NCI-H2227 (cell line): ENCODE data around the gene TMEM223.
"Not testable (repeated sequence)": the region's sequence is repeated elsewhere in the genome, so short reads cannot be mapped to it uniquely, and the experiment has no call there.

Experiments used
- DNase-seq: peaks from one replicate; lab custom pipeline; 2025; ENCODE audit not compliant: unreplicated experiment; lab: John Stamatoyannopoulos, UW

Gene TMEM223

DNA sequence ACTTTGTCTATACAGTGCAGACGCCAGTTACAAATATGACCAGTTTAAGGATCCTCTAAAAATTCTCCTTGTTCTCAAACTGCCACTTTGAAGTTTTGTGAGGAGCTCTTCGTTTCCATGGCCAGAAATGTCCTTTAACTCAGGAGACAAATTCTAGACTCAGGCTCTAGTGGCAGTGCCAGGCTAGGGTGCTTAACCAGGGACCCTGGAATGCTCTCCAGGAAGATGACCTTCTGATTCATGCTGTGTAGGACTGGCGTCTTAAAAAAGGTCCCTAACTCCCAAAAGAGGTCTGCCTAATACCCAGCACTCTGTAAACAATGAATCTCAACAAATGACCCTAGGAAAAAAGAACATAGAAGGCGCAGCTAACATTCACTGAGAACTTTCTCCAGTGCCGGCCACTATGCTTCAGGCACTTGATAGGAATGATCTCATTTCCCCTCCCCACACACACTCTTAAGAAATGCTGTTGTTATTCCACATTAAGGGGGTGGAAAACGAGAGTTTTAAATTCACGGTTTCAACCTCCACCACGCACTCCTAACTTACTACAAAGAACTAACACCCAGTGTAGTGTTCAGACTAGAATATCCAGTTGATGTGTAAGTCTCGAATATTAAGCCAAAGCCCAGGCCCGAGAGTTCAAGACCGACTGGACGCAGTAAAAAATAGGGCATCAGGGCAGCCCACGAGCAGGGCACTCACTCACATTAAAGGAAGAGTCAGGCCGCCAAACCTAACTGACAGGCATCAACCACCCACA, 12.7 kb upstream of the TMEM223 start:
- no peak for DNase-seq

DNA sequence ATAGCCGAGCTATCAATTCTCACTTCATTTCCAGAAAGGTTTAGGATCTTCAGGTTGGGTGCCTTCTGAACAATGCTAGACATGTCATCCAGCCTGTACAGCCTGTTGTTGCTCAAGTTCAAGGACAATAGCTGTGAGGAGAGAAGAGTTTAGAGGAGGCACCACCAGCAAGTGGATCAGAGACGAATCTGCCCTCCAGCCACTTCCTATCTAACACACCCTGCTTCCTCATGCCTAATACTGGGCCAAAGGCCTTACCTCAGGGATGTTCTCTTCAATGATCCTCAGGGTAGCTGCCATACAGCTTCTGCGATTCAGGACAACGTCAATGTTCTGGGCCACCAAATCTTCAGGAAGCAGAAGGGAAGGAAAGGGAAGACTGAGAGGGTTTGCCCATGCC, 9.3 kb upstream of the TMEM223 start:
- no peak for DNase-seq

DNA sequence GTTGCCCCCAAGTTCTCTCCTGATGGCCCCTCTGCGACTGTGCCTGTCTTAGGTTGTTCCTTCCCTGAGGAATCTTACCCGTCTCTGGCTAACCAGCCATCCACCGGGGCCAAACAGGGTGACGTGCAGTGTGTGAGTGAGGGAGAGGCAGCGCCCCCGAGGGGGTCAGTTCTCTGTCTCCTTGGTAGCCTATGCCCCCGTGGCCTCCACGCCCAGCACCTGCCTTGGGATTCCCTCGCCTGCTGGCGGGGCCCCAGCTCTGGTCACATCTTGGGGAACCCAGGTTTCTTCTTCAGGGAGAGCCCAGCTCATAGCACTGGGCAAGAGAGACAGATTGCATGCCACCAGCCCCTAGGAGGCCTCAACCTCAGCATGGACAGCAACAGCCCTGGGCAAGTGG, 7.7 kb upstream of the TMEM223 start:
- no peak for DNase-seq

DNA sequence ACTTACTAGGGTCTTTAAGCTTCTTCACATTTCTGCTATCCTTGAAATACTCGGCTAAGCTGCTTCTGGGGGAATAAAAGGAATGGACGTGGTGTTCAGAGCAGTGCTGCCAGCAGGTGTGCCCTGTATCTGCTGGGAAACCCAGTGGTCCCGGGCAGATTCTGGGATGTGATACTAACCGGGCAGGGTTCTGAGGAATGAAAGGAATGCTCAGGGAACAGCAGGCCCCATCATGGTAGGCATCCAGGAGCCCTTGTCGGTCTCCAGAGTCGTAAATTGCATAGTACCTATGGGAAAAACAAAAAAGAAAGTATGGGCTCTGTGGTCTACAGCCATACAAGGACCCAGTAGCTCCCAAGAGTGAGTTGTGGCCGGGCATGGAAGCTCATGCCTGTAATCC, 4.5 kb upstream of the TMEM223 start:
- DNase-seq, result no peak

DNA sequence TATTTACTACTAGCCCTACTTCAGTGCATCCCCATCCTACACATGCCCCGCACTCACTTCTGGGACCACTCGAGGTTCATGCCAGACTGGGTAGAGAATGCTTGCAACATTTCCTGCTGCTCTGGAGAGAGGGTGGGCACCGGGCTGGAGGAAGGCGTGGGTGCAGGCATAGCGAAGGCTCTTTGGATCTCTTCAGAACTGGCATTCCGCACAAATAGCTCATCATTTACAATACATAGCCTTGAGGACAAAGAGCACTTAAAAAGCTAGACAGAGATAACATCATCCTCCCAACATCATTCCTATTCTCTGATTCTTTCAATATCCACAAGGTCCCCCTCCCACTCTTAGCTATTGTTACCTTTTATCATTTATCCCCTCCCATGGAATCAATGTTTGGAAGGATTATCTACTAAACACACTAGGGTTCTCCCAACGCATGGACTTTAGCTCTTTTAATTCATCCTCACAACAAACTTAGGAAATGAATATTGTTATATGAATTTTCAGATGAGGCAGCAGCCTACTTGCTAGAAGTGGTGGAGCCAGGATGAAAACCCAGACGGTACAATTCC, 2.5 kb upstream of the TMEM223 start:
- DNase-seq, result no peak

GRCh38 chr11:62792202-62792575, 383 bp upstream of the TMEM223 start:
- peak; percentile 79 for DNase-seq

DNA sequence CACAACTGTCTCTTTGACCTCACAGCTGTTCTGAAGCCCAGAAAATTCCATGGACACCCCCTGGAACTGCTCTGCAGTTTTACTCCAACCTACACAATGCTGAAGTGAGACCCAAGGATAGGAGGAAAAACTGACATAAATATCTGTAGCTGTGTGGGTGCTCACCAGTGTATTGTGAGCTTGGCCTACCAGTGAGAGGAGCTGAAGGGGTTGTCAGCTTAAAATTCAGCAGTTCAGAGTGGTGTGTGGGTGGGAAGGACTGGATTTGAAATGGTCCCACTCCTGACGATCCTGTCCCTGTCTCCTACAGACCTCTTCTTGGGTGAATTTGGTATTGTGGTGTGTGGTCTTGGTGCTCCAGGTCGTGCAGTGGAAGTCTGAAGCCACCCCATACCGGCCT, 2.2 kb downstream of the TMEM223 start:
- DNase-seq, result no peak

DNA sequence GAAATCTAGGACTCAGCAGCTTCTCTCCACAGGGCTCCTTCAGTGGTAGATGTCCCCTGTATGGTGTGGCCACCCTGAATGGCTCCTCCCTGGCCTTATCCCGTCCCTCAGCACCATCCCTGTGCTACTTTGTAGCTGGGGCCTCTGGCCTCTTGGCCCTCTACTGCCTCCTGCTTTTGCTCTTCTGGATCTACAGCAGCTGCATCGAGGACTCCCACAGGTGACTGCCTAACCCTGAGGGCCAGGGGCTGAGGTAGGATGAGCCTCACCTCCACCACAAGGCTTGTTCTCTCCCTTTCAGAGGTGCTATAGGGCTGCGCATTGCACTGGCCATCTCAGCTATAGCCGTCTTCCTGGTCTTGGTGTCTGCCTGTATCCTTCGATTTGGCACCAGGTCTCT, 2.8 kb downstream of the TMEM223 start:
- DNase-seq, result no peak

DNA sequence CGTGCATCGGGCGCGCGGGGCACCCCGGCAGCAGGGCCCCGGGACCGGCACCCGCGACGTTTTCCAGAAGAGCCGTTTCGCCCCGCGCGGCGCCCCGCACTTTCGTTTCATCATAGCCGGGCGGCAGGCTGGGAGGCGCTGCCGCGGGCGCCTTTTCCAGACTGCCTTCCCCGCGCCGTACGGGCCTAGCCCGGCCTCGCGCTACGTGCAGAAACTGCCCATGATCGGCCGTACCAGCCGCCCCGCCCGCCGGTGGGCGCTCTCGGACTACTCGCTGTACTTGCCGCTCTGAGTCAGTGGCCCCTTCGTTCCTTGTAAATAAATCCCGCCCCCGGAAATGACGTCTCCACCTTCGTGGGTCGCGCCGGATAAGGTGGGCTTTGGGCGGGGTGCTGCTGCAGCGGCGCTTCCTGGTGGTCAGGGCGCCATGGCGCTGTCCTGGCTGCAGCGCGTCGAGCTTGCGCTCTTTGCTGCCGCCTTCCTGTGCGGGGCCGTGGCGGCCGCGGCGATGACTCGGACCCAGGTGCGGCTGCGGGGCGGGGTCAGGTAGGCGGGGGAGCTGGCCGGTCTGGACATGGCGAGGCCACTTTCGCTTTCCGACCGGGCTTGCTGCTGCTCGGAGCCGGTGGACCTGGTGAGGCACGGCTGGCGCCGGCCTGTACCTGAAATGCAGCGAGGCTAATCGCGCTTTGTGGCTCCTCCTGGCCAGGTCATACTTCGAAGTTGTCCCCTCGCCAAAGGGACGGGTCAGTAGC, 4.6 kb downstream of the TMEM223 start, which contains the start of gene TMEM179B:
TMEM179B (plus strand) TSS at position 398 of the 755 bp plus-strand sequence; CDS start at position 428, 30 bp downstream.
- peak; percentile 98 for DNase-seq

DNA sequence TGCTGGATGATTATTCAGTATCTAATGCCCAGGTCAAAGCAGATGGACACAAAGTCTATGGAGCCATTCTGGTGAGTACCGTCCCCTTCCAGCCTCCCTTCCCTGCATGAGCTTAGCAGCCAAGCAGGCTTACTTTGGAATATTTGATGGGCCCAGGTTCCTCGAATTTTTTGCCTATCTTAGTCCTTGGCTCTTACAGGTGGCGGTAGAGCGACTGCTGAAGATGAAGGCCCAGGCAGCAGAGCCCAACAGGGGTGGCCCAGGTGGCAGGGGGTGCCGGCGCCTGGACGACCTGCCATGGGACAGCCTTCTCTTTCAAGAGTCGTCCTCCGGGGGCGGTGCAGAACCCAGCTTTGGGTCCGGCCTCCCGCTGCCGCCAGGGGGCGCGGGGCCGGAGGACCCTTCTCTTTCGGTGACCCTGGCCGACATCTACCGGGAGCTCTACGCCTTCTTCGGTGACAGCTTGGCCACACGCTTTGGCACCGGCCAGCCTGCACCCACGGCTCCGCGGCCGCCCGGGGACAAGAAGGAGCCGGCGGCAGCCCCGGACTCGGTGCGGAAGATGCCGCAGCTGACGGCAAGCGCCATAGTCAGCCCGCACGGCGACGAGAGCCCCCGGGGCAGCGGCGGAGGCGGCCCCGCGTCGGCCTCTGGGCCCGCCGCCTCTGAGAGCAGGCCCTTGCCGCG, 5.3 kb downstream of the TMEM223 start:
- peak; percentile 91 for DNase-seq

GRCh38 chr11:62782753-62783152, 9.1 kb downstream of the TMEM223 start:
- no peak for DNase-seq

GRCh38 chr11:62778441-62778840, 13.4 kb downstream of the TMEM223 start:
- no peak for DNase-seq

GRCh38 chr11:62777389-62777788, 14.4 kb downstream of the TMEM223 start:
- no peak for DNase-seq

- DNase-seq, result no peak
Measured at GRCh38 chr11:62775646-62776045, 16.2 kb downstream of the TMEM223 start.

- no peak for DNase-seq
Measured at GRCh38 chr11:62774407-62774806, 17.4 kb downstream of the TMEM223 start.

DNA sequence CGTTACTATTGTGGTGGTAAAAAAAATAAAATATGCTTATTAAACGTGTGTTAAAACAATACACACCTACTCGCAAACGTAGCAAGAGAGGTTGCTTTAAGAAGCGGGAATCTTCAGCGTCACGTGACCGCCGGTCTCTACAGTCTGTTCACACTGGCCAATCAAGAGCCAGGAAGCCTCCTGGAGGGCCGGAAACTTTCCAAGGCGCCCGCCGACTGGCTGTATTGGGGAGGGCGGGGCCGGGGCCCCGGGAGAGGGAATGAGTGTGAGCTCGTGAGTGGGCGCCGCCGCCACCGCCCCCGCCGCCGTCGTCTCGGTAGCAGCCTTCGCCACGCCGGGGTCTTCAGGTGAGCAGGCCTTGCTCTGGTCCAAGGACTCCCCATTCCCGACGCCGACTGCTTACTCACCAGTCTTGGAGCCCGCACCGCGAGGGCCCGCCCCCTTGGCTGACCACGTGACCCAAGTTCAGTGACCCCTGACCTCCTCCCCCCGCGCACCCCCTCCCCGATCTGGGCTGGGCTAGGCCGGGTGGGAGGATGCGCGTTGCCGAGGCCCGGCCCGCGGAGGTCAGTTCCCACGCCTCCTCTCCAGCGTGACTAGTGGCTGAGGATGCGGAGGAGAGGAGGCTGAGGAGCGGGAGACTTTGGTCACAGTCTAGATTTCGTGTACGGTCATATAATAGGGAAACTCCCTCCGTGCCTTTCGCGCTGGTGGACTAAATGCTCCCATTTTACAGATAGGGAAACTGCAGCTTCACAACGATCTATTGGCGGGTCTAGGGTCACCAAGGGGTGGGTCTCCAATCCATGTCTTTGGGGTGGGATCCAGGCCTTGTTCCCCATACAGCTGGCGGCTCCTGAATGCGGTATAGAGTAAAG, 20.4 kb downstream of the TMEM223 start, which contains the start of gene TAF6L:
TAF6L (plus strand) TSS at position 253 of the 878 bp plus-strand sequence. CDS start 4,388 bp downstream, outside the sequence.
- DNase-seq, result peak; percentile 99

DNA sequence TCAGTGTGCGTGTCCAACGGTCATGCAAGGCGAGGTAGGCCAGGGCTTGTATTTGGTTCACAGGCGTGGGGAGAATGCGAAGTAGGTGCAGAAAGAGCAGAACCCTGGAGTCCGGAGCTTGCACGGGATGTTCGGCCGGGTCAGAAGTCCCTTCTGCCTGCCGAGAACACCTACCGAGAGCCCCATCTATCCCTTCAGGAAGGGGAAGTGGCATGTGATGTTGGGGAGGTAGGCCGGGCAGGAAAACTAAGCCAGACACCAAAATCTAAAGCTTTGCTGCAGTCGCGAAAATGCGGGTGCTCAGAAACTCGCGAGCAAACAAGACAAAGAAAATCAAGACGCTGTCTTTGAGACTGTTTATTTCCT, 21.0 kb downstream of the TMEM223 start:
- peak; percentile 60 for DNase-seq

DNA sequence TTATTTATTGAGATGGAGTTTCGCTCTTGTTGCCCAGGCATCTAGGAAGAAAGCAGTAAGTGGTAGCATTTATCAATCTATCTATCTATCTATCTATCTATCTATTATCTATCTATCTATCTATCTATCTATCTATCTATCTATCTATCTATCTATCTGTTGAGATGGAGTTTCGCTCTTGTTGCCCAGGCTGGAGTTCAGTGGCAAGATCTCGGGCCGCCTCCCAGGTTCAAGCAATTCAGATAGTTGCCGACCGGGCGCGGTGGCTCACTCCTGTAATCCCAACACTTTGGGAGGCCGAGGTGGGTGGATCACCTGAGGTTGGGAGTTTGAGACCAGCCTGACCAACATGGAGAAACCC, 31.0 kb downstream of the TMEM223 start:
- DNase-seq, result not testable (repeated sequence)

- no peak for DNase-seq
Measured at GRCh38 chr11:62757846-62758788, 33.7 kb downstream of the TMEM223 start.
